Pancreas (tissue), 10 donors: ENCODE results near the gene WASL. TPM values are rescaled to one million over a fixed set of nuclear protein-coding genes. Genes with fewer than 3 reads are reported as not detected.

Experiments
- ATAC-seq, 4 donors: fragments of 200-7000 bp; cut with Tn5 transposase; one replicate each; pipeline versions ENCODE4 v1.8.0 to v1.9.1; 2020; ENCODE audit warnings: mild to moderate bottlenecking in 4 of 4, moderate library complexity in 4 of 4
- DNase-seq, 6 donors: peaks; one replicate each; pipeline ENCODE4 v3.0.0-alpha.2; 2020
- FAIRE-seq: peaks from 2 replicates; lab custom pipeline; 2012; peaks lifted over from hg19 to GRCh38; lab: Jason Lieb, UNC
- H3K27ac ChIP-seq, 4 donors: fragments of 200-600 bp; sonication (generic); 1 replicate in 3 of 4; 2 replicates in 1 of 4; pipeline versions ENCODE4 v1.5.0 to v1.8.0; 2020
- H3K27me3 ChIP-seq, 4 donors: fragments of 200-600 bp; one replicate each; pipeline ENCODE4 v1.8.0; 2021
- H3K36me3 ChIP-seq, 3 donors: fragments of 200-600 bp; sonication (generic) in 1 of 3; one replicate each; pipeline versions ENCODE4 v1.5.0 to v1.8.0; 2020 to 2021
- H3K4me1 ChIP-seq, 3 donors: fragments of 200-600 bp; one replicate each; pipeline ENCODE4 v1.8.0; 2021
- H3K4me3 ChIP-seq, 4 donors: fragments of 200-600 bp; sonication (generic) in 2 of 4; one replicate each; pipeline versions ENCODE4 v1.5.0 to v1.8.0; 2020 to 2021
- H3K9me3 ChIP-seq, 4 donors: fragments of 200-600 bp; one replicate each; pipeline ENCODE4 v1.8.0; 2021
- CTCF ChIP-seq, 4 donors: fragments of 200-600 bp; sonication (generic) in 3 of 4; IDR thresholded peaks; one replicate each; pipeline versions ENCODE4 v1.5.0 to v1.8.0; 2021; ENCODE audit warnings: antibody characterized with exemption in 4 of 4
- WGBS, 2 donors: extraction: QIAGEN DNeasy Blood & Tissue Kit; methylation state at CpG; one replicate each; pipeline ENCODE4 v1.1.7; 2013; 5-methylcytosine and 5-hydroxymethylcytosine counted together
- intact Hi-C, 3 donors: fragments of 100-400 bp; cut with DNase I; formaldehyde crosslinking; loops; one replicate each; pipeline versions ENCODE4 v1.11.1 to v1.14.2; 2022
- polyA plus RNA-seq, 2 donors: library from polyadenylated mRNA; stranded (reverse); fragments of 200-250 nt; gene quantifications; one replicate each; pipeline ENCODE4 v1.2.3, GENCODE V29; 2013
- total RNA-seq, 6 donors: library from RNA; stranded (reverse); fragmentation: NEBNext Ultra II Directional in 4 of 6; extraction: Animal tissue kit (Norgen Biotek cat#: 25700) in 4 of 6; gene quantifications; one replicate each; pipeline versions ENCODE4 v1.2.1 to v1.2.4, GENCODE V29; 2021 to 2023
- donor health status: healthy with polysubstance abuse.
- donor health status: DM: no; HTN: no; CAD: no; lungs with moderate emphysema.
- donor health status: DM: no; HTN: no; CAD: no.
- donor health status: control.
- donor health status: control.
- donor health status: Bipolar disorder and iron deficiency.
- donor health status: DM: yes; HTN: yes; CAD: no.
- donor health status: DM: no; HTN: no; CAD: no.
- donor health status: DM: no; HTN: no; CAD: no.
- donor health status: DM: yes; HTN: yes; CAD: no.

WASL gene
- total and polyA plus RNA-seq, 8 donors, result 8.2 to 27.3 (median 16.0) TPM

DNA sequence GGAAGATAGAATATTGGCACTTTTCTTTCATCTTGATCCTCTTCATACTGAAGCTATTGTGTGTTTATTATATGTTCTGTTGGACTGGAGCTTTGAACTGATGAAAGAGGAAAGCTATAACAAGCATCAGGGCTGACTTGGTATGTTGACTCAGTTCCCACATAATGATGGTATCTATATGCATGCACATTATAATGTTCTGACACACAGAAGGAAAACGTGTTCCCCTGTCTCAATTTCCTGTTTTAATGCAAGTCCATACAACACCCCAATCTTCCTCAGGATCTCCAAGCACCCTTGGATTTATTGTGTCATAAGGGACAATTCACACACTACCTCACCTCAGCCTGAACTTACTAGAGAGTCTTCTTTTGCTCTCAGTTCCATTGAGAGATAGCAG is 8.3 kb upstream of the WASL start:
- no peak for FAIRE-seq
- no peak for DNase-seq
- no peak for ATAC-seq
- Histone ChIP-seq H3K36me3 (no peaks in the 10 kb centered on the region), H3K27me3 (no peaks in the 10 kb centered on the region), H3K27ac (no peak overlapping the region), H3K4me3 (no peak overlapping the region), H3K9me3 (no peaks in the 10 kb centered on the region), H3K4me1 (peaks cover 0 to 1% (median 0%) of the 10 kb centered on the region in 3 donors)
- intact Hi-C loops, result no loop called here
- 57 to 75% methylated on average over 1 of the region's 1 CpG for WGBS, 2 donors
- no peak for TF ChIP-seq CTCF (IDR thresholded peaks at IDR 0.05)

- Histone ChIP-seq H3K36me3 (no peaks in the 10 kb centered on the region), H3K4me3 (no peak overlapping the region), H3K4me1 (peaks cover 0 to 19% (median 13%) of the 10 kb centered on the region in 3 donors), H3K9me3 (no peaks in the 10 kb centered on the region), H3K27ac (no peak overlapping the region), H3K27me3 (no peaks in the 10 kb centered on the region)
- no peak for FAIRE-seq
- no peak for ATAC-seq
- no peak for DNase-seq
- 82 to 89% methylated on average over 1 of the region's 1 CpG for WGBS, 2 donors
- intact Hi-C loops, result no loop called here
- no peak for TF ChIP-seq CTCF (IDR thresholded peaks at IDR 0.05)
Measured at GRCh38 chr7:123755338-123755737, 6.5 kb upstream of the WASL start.

DNA sequence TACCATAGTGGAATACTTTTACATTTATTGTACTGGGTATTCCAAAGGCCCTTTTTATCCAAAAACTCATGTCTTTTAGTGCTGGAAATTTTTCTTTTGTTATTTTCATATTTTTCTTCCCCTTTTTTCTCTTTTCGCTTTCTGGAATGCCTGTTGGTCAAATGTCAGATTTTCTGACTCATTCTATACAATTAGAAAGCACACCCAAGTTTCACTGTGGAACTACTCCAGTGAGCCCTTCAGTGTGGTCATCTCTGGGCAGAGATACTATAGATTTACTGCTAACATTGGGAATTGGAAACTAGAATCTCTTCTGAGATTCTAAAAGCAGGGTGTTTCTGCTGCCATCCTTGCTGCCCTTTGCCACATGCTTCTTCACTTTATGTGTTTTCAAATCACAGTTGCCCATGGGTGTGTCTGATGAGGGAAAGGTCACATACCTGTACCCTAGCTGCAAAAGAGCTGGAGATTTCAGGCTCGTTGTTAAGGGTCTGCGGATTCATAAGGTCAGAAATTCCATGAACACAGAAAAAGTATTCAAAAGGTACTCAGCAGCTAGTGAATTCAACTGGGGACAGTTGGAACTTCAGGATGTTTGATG is 5.6 kb upstream of the WASL start:
- ATAC-seq (no peak), FAIRE-seq (no peak), DNase-seq (no peak)
- Histone ChIP-seq H3K27ac (no peak overlapping the region), H3K4me3 (no peak overlapping the region), H3K9me3 (no peaks in the 10 kb centered on the region), H3K27me3 (no peaks in the 10 kb centered on the region), H3K4me1 (peaks cover 0 to 22% (median 18%) of the 10 kb centered on the region in 3 donors), H3K36me3 (no peaks in the 10 kb centered on the region)
- 89% methylated on average over 3 of the region's 3 CpGs for WGBS, 2 donors
- intact Hi-C loops, result no loop called here
- TF ChIP-seq CTCF (IDR thresholded peaks at IDR 0.05), result no peak

DNA sequence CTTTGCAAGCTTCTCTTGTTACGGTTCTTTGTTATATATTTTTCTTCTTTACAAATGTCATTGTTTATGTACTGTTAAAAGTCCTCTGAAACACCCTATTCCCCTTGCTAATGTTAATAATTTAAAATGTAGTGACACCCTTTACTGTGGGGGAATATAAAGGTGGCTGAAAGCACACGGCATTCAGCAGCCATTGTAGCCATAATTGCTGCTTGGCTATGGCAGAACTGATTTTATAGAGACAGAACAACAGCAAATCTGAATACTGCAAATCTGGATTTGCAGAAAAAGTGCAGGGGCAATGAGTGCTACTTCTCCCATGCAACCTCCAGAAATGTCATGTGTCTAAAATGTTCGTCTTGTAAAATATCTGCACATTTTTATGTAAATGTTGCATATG is 3.7 kb upstream of the WASL start:
- no peak overlapping the region for H3K4me3 ChIP-seq
- H3K4me1 ChIP-seq, result peaks cover 0 to 22% (median 18%) of the 10 kb centered on the region in 3 donors
- no peak overlapping the region for H3K27ac ChIP-seq
- DNase-seq (no peak), FAIRE-seq (no peak), ATAC-seq (no peak)
- no peaks in the 10 kb centered on the region for H3K9me3 ChIP-seq
- intact Hi-C loops, result no loop called here
- H3K36me3 ChIP-seq, result no peaks in the 10 kb centered on the region
- 87 to 89% methylated on average over 3 of the region's 3 CpGs for WGBS, 2 donors
- no peaks in the 10 kb centered on the region for H3K27me3 ChIP-seq
- TF ChIP-seq CTCF (IDR thresholded peaks at IDR 0.05), result no peak

GRCh38 chr7:123751821-123752220 is 3.0 kb upstream of the WASL start:
- no peak for TF ChIP-seq CTCF (IDR thresholded peaks at IDR 0.05)
- Histone ChIP-seq H3K36me3 (no peaks in the 10 kb centered on the region), H3K4me1 (peaks cover 0 to 25% (median 22%) of the 10 kb centered on the region in 3 donors), H3K27ac (no peak overlapping the region), H3K4me3 (no peak overlapping the region), H3K9me3 (no peaks in the 10 kb centered on the region), H3K27me3 (no peaks in the 10 kb centered on the region)
- intact Hi-C loops, result no loop called here
- no peak for FAIRE-seq
- DNase-seq, result no peak
- WGBS, 2 donors, result 31 to 34% methylated on average over 1 of the region's 1 CpG
- no peak for ATAC-seq
